Measurements from ENCODE around the gene GLG1. TPM values are rescaled to one million over a fixed set of nuclear protein-coding genes. Genes with fewer than 3 reads are reported as not detected.

The GLG1 gene
- total RNA-seq, 4 donors from 2014 or later: 90.0 to 153 (median 113) TPM

- Histone ChIP-seq H3K27ac (peak overlapping the region in 2 of 4 donors; percentile 59 to 72), H3K9me3 (no peaks in the 10 kb centered on the region), H3K27me3 (no peaks in the 10 kb centered on the region), H3K4me1 (peaks cover 0 to 32% (median 2%) of the 10 kb centered on the region in 4 donors), H3K4me3 (no peak overlapping the region), H3K36me3 (peaks cover 0 to 45% (median 0%) of the 10 kb centered on the region in 3 donors)
- TF ChIP-seq POLR2A (IDR thresholded peaks at IDR 0.05): no peak
- TF ChIP-seq, protein P1, sequence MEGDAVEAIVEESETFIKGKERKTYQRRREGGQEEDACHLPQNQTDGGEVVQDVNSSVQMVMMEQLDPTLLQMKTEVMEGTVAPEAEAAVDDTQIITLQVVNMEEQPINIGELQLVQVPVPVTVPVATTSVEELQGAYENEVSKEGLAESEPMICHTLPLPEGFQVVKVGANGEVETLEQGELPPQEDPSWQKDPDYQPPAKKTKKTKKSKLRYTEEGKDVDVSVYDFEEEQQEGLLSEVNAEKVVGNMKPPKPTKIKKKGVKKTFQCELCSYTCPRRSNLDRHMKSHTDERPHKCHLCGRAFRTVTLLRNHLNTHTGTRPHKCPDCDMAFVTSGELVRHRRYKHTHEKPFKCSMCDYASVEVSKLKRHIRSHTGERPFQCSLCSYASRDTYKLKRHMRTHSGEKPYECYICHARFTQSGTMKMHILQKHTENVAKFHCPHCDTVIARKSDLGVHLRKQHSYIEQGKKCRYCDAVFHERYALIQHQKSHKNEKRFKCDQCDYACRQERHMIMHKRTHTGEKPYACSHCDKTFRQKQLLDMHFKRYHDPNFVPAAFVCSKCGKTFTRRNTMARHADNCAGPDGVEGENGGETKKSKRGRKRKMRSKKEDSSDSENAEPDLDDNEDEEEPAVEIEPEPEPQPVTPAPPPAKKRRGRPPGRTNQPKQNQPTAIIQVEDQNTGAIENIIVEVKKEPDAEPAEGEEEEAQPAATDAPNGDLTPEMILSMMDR (IDR thresholded peaks at IDR 0.05): no peak
- DNase-seq: peak in 1 of 3 donors; percentile 56
Observed at GRCh38 chr16:74477226-74477625, 129.7 kb downstream of the GLG1 start.

GRCh38 chr16:74474416-74474815 lies 132.5 kb downstream of the GLG1 start:
- Histone ChIP-seq H3K9me3 (no peaks in the 10 kb centered on the region), H3K4me3 (no peak overlapping the region), H3K27me3 (no peaks in the 10 kb centered on the region), H3K36me3 (peaks cover 0 to 65% (median 0%) of the 10 kb centered on the region in 3 donors), H3K4me1 (peaks cover 0 to 20% (median 0%) of the 10 kb centered on the region in 4 donors), H3K27ac (no peak overlapping the region)
- TF ChIP-seq POLR2A (IDR thresholded peaks at IDR 0.05): no peak
- TF ChIP-seq, protein P1 (IDR thresholded peaks at IDR 0.05): no peak
- DNase-seq: no peak

- Histone ChIP-seq H3K27ac (no peak overlapping the region), H3K27me3 (no peaks in the 10 kb centered on the region), H3K9me3 (no peaks in the 10 kb centered on the region), H3K36me3 (peaks cover 0 to 82% (median 0%) of the 10 kb centered on the region in 3 donors), H3K4me1 (peaks cover 0 to 10% (median 0%) of the 10 kb centered on the region in 4 donors), H3K4me3 (no peak overlapping the region)
- TF ChIP-seq, protein P1 (IDR thresholded peaks at IDR 0.05): no peak
- no peak for TF ChIP-seq POLR2A (IDR thresholded peaks at IDR 0.05)
- no peak for DNase-seq
Observed at GRCh38 chr16:74472540-74472939, 134.4 kb downstream of the GLG1 start.

DNA sequence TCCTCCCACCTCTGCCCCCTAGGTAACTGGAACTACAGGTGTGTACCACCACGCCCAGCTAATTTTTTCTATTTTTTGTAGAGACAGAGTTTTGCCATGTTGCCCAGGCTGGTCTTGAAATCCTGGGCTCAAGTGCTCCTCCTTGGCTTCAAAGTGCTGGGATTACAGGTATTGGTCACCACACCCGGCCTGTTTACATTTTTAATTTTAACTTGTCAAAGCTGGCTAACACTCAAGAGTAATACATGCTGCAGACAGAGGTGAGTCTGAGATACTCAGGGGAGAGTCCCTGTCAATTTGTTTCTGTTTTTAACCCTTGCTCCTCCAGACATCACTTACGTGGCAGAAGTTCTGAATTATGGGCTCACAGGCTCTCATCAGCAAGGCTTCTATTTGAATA lies 134.9 kb downstream of the GLG1 start:
- TF ChIP-seq, protein P1 (IDR thresholded peaks at IDR 0.05): no peak
- no peak for TF ChIP-seq POLR2A (IDR thresholded peaks at IDR 0.05)
- no peak for DNase-seq

DNA sequence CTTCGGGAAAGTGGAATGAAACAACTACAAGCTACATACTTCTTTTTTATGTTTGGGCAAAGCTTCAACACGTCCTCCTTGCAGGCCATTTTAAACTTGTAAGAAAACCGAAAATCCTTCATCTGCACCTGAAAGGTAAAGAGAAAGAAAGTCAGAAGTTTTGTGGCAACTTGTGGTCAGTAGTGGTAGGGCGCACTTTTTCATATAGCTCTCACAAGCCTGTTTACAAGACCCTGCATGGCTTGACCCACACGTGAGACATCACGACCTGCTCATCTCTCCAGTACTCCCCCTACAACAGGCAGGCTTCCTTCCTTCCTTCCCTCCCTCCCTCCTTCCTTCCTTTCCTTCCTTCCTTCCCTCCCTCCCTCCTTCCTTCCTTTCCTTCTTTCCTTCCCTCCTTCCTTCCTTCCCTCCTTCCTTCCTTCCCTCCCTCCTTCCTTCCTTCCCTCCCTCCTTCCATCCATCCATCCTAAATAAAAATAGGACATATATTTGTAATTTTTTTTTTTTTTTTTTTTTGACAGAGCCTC lies 136.9 kb downstream of the GLG1 start:
- TF ChIP-seq, protein P1 (IDR thresholded peaks at IDR 0.05): no peak
- Histone ChIP-seq H3K9me3 (no peaks in the 10 kb centered on the region), H3K27me3 (no peaks in the 10 kb centered on the region), H3K27ac (no peak overlapping the region), H3K4me3 (no peak overlapping the region), H3K4me1 (no peaks in the 10 kb centered on the region), H3K36me3 (peaks cover 0 to 86% (median 0%) of the 10 kb centered on the region in 3 donors)
- DNase-seq: no peak

More for the DNA sequence above, 134.9 kb downstream of the GLG1 start:
- no peaks in the 10 kb centered on the region for H3K27me3 ChIP-seq
- H3K27ac ChIP-seq: no peak overlapping the region
- no peak overlapping the region for H3K4me3 ChIP-seq
- peaks cover 0 to 9% (median 0%) of the 10 kb centered on the region in 4 donors for H3K4me1 ChIP-seq
- H3K36me3 ChIP-seq: peaks cover 0 to 87% (median 0%) of the 10 kb centered on the region in 3 donors
- H3K9me3 ChIP-seq: no peaks in the 10 kb centered on the region

All from Peyer's patch (tissue), 4 donors.